HG02884 (cell line): ENCODE measurements around the gene SKIC2.
"Not testable (repeated sequence)": the region's sequence is repeated elsewhere in the genome, so short reads cannot be mapped to it uniquely, and the experiment has no call there.

Source experiments
- ATAC-seq: cut with Tn5 transposase; IDR thresholded peaks from one replicate; pipeline ENCODE4 v1.9.1; 2021; ENCODE audit warnings: mild to moderate bottlenecking, moderate library complexity; ENCODE audit not compliant: unreplicated experiment

SKIC2 gene

GRCh38 chr6:32003301-32003700, 44.3 kb downstream of the SKIC2 start:
- ATAC-seq: not testable (repeated sequence)

GRCh38 chr6:32004393-32004792, 45.4 kb downstream of the SKIC2 start:
- ATAC-seq: not testable (repeated sequence)

- not testable (repeated sequence) for ATAC-seq
Observed at GRCh38 chr6:32004864-32005537, 46.0 kb downstream of the SKIC2 start.

GRCh38 chr6:32005538-32005880, 46.5 kb downstream of the SKIC2 start:
- not testable (repeated sequence) for ATAC-seq

GRCh38 chr6:32005991-32006529, 47.1 kb downstream of the SKIC2 start:
- ATAC-seq: not testable (repeated sequence)

GRCh38 chr6:32007086-32007485, 48.1 kb downstream of the SKIC2 start:
- not testable (repeated sequence) for ATAC-seq

GRCh38 chr6:32008037-32008436, 49.1 kb downstream of the SKIC2 start:
- ATAC-seq: not testable (repeated sequence)

GRCh38 chr6:32008616-32009015, 49.6 kb downstream of the SKIC2 start:
- ATAC-seq: not testable (repeated sequence)

- not testable (repeated sequence) for ATAC-seq
Observed at GRCh38 chr6:32009537-32009936, 50.6 kb downstream of the SKIC2 start.

GRCh38 chr6:32010856-32011530, 52.0 kb downstream of the SKIC2 start:
- ATAC-seq: not testable (repeated sequence)

GRCh38 chr6:32012941-32013617, 54.1 kb downstream of the SKIC2 start:
- not testable (repeated sequence) for ATAC-seq

- ATAC-seq: not testable (repeated sequence)
Observed at GRCh38 chr6:32013738-32014137, 54.8 kb downstream of the SKIC2 start.

GRCh38 chr6:32014547-32014946, 55.6 kb downstream of the SKIC2 start, which contains the start of gene C4B:
Gene C4B (plus strand): TSS chr6:32014795. CDS start chr6:32014846, 51 bp downstream.
- ATAC-seq: not testable (repeated sequence)
